ENCODE results near the gene CNTN3. TPM values are rescaled to one million over a fixed set of nuclear protein-coding genes. Genes with fewer than 3 reads are reported as not detected.

CNTN3 gene
- total RNA-seq, 4 donors from 2014 or later, result 0.24 to 0.49 (median 0.36) TPM; not detected in 1

DNA sequence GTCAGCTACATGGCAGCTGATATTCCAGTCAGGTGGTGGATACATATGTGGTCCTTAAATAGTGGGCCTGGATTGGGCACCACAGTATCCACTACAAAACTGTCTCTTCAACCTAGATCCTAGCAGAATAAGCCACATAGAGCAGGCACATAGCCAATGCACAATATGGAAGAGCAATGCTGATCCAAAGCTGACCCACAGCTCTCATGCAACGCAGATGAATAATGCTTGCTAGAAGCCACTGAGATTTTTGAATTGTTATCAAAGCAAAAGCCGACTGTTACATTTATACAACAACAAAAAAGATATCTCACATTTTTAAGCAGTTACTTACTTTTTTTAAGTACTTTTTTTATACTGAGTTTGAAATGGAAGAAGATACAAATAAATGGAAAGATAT is 11.2 kb downstream of the CNTN3 start:
- Histone ChIP-seq H3K27me3 (no peaks in the 10 kb centered on the region), H3K36me3 (no peaks in the 10 kb centered on the region), H3K27ac (no peak overlapping the region), H3K4me1 (no peaks in the 10 kb centered on the region), H3K9me3 (no peaks in the 10 kb centered on the region), H3K4me3 (no peak overlapping the region)
- TF ChIP-seq POLR2A (IDR thresholded peaks at IDR 0.05), result no peak
- TF ChIP-seq, protein P1, sequence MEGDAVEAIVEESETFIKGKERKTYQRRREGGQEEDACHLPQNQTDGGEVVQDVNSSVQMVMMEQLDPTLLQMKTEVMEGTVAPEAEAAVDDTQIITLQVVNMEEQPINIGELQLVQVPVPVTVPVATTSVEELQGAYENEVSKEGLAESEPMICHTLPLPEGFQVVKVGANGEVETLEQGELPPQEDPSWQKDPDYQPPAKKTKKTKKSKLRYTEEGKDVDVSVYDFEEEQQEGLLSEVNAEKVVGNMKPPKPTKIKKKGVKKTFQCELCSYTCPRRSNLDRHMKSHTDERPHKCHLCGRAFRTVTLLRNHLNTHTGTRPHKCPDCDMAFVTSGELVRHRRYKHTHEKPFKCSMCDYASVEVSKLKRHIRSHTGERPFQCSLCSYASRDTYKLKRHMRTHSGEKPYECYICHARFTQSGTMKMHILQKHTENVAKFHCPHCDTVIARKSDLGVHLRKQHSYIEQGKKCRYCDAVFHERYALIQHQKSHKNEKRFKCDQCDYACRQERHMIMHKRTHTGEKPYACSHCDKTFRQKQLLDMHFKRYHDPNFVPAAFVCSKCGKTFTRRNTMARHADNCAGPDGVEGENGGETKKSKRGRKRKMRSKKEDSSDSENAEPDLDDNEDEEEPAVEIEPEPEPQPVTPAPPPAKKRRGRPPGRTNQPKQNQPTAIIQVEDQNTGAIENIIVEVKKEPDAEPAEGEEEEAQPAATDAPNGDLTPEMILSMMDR (IDR thresholded peaks at IDR 0.05 in 4 of 5, conservative IDR thresholded peaks at IDR 0.05 in 1 of 5), result no peak
- intact Hi-C loops (cut with DNase I; ENCODE audit: low total_unique reads), result no loop called here
- DNase-seq, result no peak
- in situ Hi-C loops (cut with MboI; ENCODE audit: low sequenced_read_pairs in 4 of 4), result no loop called here
- no peak for ATAC-seq

DNA sequence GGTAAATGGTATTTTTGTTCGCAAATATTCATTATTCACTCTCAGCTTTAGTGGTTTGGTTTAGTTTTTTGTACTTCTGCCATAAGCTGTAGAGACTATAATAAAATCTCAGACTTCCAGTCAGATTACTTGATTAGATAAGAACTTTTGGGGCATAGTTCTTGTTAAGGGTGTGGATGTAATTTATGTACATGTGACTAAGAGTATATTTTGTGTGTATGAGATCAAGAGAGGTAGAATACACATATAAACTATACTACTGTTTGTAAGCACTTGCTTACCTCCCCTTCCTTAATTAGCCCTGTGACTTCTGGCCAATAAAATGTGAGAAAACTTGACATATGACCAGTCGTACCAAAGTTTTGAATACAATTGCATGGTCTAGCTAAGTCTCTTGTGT is 12.0 kb downstream of the CNTN3 start:
- intact Hi-C loops (cut with DNase I; ENCODE audit: low total_unique reads) (no loop called here), in situ Hi-C loops (cut with MboI; ENCODE audit: low sequenced_read_pairs in 4 of 4) (no loop called here)
- Histone ChIP-seq H3K36me3 (no peaks in the 10 kb centered on the region), H3K27ac (no peak overlapping the region), H3K4me3 (no peak overlapping the region), H3K27me3 (no peaks in the 10 kb centered on the region), H3K9me3 (no peaks in the 10 kb centered on the region), H3K4me1 (no peaks in the 10 kb centered on the region)
- no peak for TF ChIP-seq POLR2A (IDR thresholded peaks at IDR 0.05)
- TF ChIP-seq, protein P1 (IDR thresholded peaks at IDR 0.05 in 4 of 5, conservative IDR thresholded peaks at IDR 0.05 in 1 of 5), result no peak
- ATAC-seq, result no peak
- DNase-seq, result no peak

DNA sequence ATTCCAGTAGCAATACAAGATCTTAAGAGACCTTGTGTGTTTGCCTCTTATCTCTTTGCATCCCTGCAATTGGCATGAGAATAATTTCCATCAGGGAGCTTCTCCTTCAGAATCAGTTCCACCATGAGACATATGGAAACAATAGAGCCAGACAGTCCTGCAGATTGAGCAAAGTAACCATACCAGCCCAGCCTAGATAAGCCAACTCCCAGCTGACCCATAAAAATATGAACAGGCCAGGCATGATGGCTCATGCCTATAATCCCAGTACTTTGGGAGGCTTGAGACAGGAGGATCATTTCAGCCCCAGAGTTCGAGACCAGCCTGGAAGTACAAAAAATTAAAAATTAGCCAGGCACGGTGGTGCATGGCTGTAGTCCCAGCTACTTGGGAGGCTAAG is 12.7 kb downstream of the CNTN3 start:
- Histone ChIP-seq H3K4me3 (no peak overlapping the region), H3K4me1 (no peaks in the 10 kb centered on the region), H3K27me3 (no peaks in the 10 kb centered on the region), H3K9me3 (no peaks in the 10 kb centered on the region), H3K27ac (no peak overlapping the region), H3K36me3 (no peaks in the 10 kb centered on the region)
- in situ Hi-C loops (cut with MboI; ENCODE audit: low sequenced_read_pairs in 4 of 4) (no loop called here), intact Hi-C loops (cut with DNase I; ENCODE audit: low total_unique reads) (no loop called here)
- no peak for TF ChIP-seq POLR2A (IDR thresholded peaks at IDR 0.05)
- TF ChIP-seq, protein P1 (IDR thresholded peaks at IDR 0.05 in 4 of 5, conservative IDR thresholded peaks at IDR 0.05 in 1 of 5), result no peak
- ATAC-seq (no peak), DNase-seq (no peak)

DNA sequence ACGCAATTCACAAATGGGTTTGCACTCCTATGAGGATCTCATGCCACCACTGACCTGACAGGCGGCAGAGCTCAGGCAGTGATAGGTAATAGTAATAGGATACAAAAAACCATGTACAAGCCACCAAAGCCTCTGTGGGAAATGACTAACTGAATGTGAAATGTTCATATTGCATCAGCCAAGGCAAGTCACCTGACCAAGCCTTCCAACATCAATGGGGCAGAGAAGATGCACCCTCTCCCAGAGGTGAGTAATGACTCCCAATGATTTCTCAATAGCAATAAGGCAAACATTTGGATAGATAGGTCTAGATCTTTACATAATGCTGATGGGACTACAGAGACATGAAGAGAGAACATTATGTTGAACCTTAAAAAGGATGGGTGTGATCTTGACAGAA is 14.9 kb downstream of the CNTN3 start:
- no peaks in the 10 kb centered on the region for H3K4me1 ChIP-seq
- intact Hi-C loops (cut with DNase I; ENCODE audit: low total_unique reads) (no loop called here), in situ Hi-C loops (cut with MboI; ENCODE audit: low sequenced_read_pairs in 4 of 4) (no loop called here)
- H3K27ac ChIP-seq, result no peak overlapping the region
- TF ChIP-seq POLR2A (IDR thresholded peaks at IDR 0.05), result no peak
- TF ChIP-seq, protein P1 (IDR thresholded peaks at IDR 0.05 in 4 of 5, conservative IDR thresholded peaks at IDR 0.05 in 1 of 5), result no peak
- no peaks in the 10 kb centered on the region for H3K27me3 ChIP-seq
- H3K36me3 ChIP-seq, result no peaks in the 10 kb centered on the region
- H3K9me3 ChIP-seq, result no peaks in the 10 kb centered on the region
- ATAC-seq (no peak), DNase-seq (no peak)
- no peak overlapping the region for H3K4me3 ChIP-seq

DNA sequence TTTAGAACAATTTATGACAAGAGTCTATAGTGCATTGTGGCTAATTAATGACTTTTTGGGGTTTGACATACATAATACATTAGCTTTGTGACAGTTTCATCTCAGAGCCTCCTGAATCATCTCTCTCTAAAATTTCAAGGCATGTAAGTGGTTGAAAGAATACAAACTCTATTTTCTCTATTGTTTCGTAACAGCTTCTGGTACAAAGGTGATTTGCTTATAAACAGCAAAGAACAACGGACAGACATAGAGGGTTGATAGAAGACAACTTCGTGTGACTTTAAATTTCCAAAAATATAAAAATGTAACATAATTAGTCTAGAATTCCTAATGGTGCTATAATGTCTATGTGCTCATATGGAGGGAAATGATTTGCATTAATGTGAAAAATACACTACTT is 21.3 kb downstream of the CNTN3 start:
- DNase-seq (no peak), ATAC-seq (no peak)
- H3K27ac ChIP-seq, result no peak overlapping the region
- intact Hi-C loops (cut with DNase I; ENCODE audit: low total_unique reads) (no loop called here), in situ Hi-C loops (cut with MboI; ENCODE audit: low sequenced_read_pairs in 4 of 4) (no loop called here)
- H3K4me3 ChIP-seq, result no peak overlapping the region
- TF ChIP-seq POLR2A (IDR thresholded peaks at IDR 0.05), result no peak
- TF ChIP-seq, protein P1 (IDR thresholded peaks at IDR 0.05 in 4 of 5, conservative IDR thresholded peaks at IDR 0.05 in 1 of 5), result no peak
- no peaks in the 10 kb centered on the region for H3K36me3 ChIP-seq
- no peaks in the 10 kb centered on the region for H3K27me3 ChIP-seq
- no peaks in the 10 kb centered on the region for H3K9me3 ChIP-seq
- no peaks in the 10 kb centered on the region for H3K4me1 ChIP-seq

All from gastrocnemius medialis (tissue), 4 donors.